Endothelial cell of umbilical vein (primary cell): ENCODE data around the gene MEIS3. TPM values are rescaled to one million over a fixed set of nuclear protein-coding genes. Genes with fewer than 3 reads are reported as not detected.

Source experiments
- BruUV-seq: library from RNA; stranded (reverse); fragments of 400-500 nt; replicated peaks from 2 replicates; lab custom pipeline; 2021; lab: Mats Ljungman, UMichigan
- CTCF ChIA-PET: fragments of 300-600, 350-600 bp; sonication (Branson Sonifier 250); formaldehyde crosslinking; loops from one replicate; lab custom pipeline; 2021; ENCODE audit warnings: antibody characterized with exemption, inconsistent platforms; lab: Charles Lee
- POLR2A ChIA-PET: fragments of 300-600, 350-600 bp; sonication (Branson Sonifier 250); formaldehyde crosslinking; loops from one replicate; lab custom pipeline; 2021; ENCODE audit warnings: antibody characterized with exemption, inconsistent platforms; lab: Charles Lee
- DNase-seq: peaks from one replicate; pipeline ENCODE4 v3.0.0-alpha.2; 2011; ENCODE audit warnings: low read depth, low spot score
- FAIRE-seq: peaks from 2 replicates; lab custom pipeline; 2011; peaks lifted over from hg19 to GRCh38; lab: Jason Lieb, UNC
- H2AFZ ChIP-seq: 2 replicates; pipeline ENCODE4 v1.6.0; 2012; ENCODE audit warnings: low read depth, low read length, control low read depth, inconsistent platforms
- H3K27ac ChIP-seq: 2 replicates; pipeline ENCODE4 v1.5.1; 2011; ENCODE audit warnings: low read depth, mild to moderate bottlenecking, control low read depth, low read length, moderate library complexity; ENCODE audit not compliant: insufficient read depth
- H3K27me3 ChIP-seq, 2 experiments: 2 replicates each; pipeline versions ENCODE4 v1.6.0 to v1.6.1; 2011; ENCODE audit warnings: low read length in 2 of 2, mixed read lengths in 1 of 2; ENCODE audit not compliant: control insufficient read depth in 2 of 2, insufficient read depth in 2 of 2
- H3K36me3 ChIP-seq, 2 experiments: 2 replicates in 1 of 2; 3 replicates in 1 of 2; pipeline ENCODE4 v1.5.1; 2011; ENCODE audit warnings: low read length in 2 of 2, mild to moderate bottlenecking in 1 of 2, moderate library complexity in 1 of 2; ENCODE audit not compliant: control insufficient read depth in 2 of 2, insufficient read depth in 2 of 2; ENCODE audit errors: extremely low read depth in 1 of 2
- H3K4me1 ChIP-seq: 3 replicates; pipeline ENCODE4 v1.5.1; 2011; ENCODE audit warnings: mild to moderate bottlenecking, low read length; ENCODE audit not compliant: control insufficient read depth, insufficient read depth; ENCODE audit errors: extremely low read depth
- H3K4me2 ChIP-seq: 2 replicates; pipeline ENCODE4 v1.6.1; 2011; ENCODE audit warnings: low read length, control low read depth, mixed read lengths; ENCODE audit not compliant: insufficient read depth
- H3K4me3 ChIP-seq, 3 experiments: fragments of 200-600 bp in 1 of 3; sonication (generic), shearing (Covaris generic) in 1 of 3; replicated peaks in 1 of 3; 2 replicates each; pipeline ENCODE4 v1.5.1; 2011 to 2016; ENCODE audit warnings: control low read depth in 3 of 3, low read length in 3 of 3, mild to moderate bottlenecking in 2 of 3, inconsistent platforms in 1 of 3, low read depth in 1 of 3, moderate library complexity in 1 of 3; ENCODE audit not compliant: insufficient read depth in 1 of 3
- H3K79me2 ChIP-seq: 2 replicates; pipeline ENCODE4 v1.6.0; 2012; ENCODE audit warnings: low read length, inconsistent platforms; ENCODE audit not compliant: control insufficient read depth, insufficient read depth
- H3K9ac ChIP-seq: replicated peaks from 2 replicates; pipeline ENCODE3; 2011; ENCODE audit warnings: low read length, control low read depth; ENCODE audit not compliant: insufficient read depth; ENCODE audit errors: extremely low read depth
- H3K9me1 ChIP-seq: replicated peaks from 3 replicates; pipeline ENCODE4 v1.6.0; 2011; ENCODE audit warnings: mild to moderate bottlenecking, low read length; ENCODE audit not compliant: control insufficient read depth, insufficient read depth; ENCODE audit errors: extremely low read depth
- H3K9me3 ChIP-seq: replicated peaks from 2 replicates; pipeline ENCODE4 v1.5.1; 2012; ENCODE audit warnings: low read length, inconsistent platforms; ENCODE audit not compliant: control insufficient read depth, insufficient read depth
- H4K20me1 ChIP-seq: replicated peaks from 2 replicates; pipeline ENCODE3; 2011; ENCODE audit warnings: mild to moderate bottlenecking, low read length; ENCODE audit not compliant: control insufficient read depth, insufficient read depth; ENCODE audit errors: extremely low read depth
- CTCF ChIP-seq, 2 donors: IDR thresholded peaks; 1 replicate in 1 of 2; 2 replicates in 1 of 2; pipeline ENCODE4 v1.5.1; 2011; ENCODE audit warnings: low read length in 2 of 2, mild to moderate bottlenecking in 2 of 2, moderate library complexity in 2 of 2, control low read depth in 1 of 2, inconsistent platforms in 1 of 2, low read depth in 1 of 2; ENCODE audit not compliant: insufficient read depth in 1 of 2; ENCODE audit errors: extremely low read depth in 1 of 2
- EZH2 ChIP-seq: IDR thresholded peaks from 2 replicates; pipeline ENCODE4 v1.6.1; 2012; ENCODE audit warnings: borderline replicate concordance, low read depth, mild to moderate bottlenecking, moderate library complexity, low read length, inconsistent platforms; ENCODE audit not compliant: severe bottlenecking
- FOS ChIP-seq: IDR thresholded peaks from 2 replicates; pipeline ENCODE4 v1.6.1; 2011; ENCODE audit warnings: mild to moderate bottlenecking, low read length, moderate library complexity, borderline replicate concordance; ENCODE audit not compliant: insufficient read depth
- GATA2 ChIP-seq: IDR thresholded peaks from 2 replicates; pipeline ENCODE4 v1.7.0; 2011; ENCODE audit warnings: low read depth, mild to moderate bottlenecking, moderate library complexity, mixed read lengths, low read length; ENCODE audit not compliant: insufficient read length, insufficient read depth
- JUN ChIP-seq: IDR thresholded peaks from 2 replicates; pipeline ENCODE4 v1.6.1; 2011; ENCODE audit warnings: borderline replicate concordance, low read depth; ENCODE audit not compliant: insufficient read length, insufficient read depth
- MAX ChIP-seq: IDR thresholded peaks from 2 replicates; pipeline ENCODE4 v1.6.1; 2011; ENCODE audit not compliant: insufficient read depth, insufficient read length
- MYC ChIP-seq: IDR thresholded peaks from one replicate; pipeline ENCODE4 v1.6.1; 2011; ENCODE audit warnings: mild to moderate bottlenecking, low read depth, low read length
- POLR2A ChIP-seq: IDR thresholded peaks from 2 replicates; pipeline ENCODE4 v1.6.1; 2012; ENCODE audit warnings: low read depth, mild to moderate bottlenecking, control low read depth, low read length
- POLR2AphosphoS5 ChIP-seq: IDR thresholded peaks from 2 replicates; pipeline ENCODE4 v1.6.1; 2012; ENCODE audit warnings: low read depth, mild to moderate bottlenecking, control low read depth, low read length, moderate library complexity; ENCODE audit not compliant: insufficient read depth
- dilution Hi-C: fragments of 300-500 bp; cut with MboI; formaldehyde crosslinking; loops from one replicate; pipeline ENCODE4 v1.15.0; 2019; ENCODE audit warnings: low sequenced_read_pairs; ENCODE audit not compliant: extremely low pct_ligation_motif_present
- intact Hi-C: fragments of 100-400 bp; cut with micrococcal nuclease; formaldehyde crosslinking; loops from one replicate; pipeline ENCODE4 v1.10.0; 2022
- polyA plus RNA-seq, 4 experiments: library from polyadenylated mRNA; depleted of rRNA in 3 of 4; stranded (reverse) in 3 of 4; unstranded in 1 of 4; fragments of >200 nt; gene quantifications; 2 replicates each; pipeline versions ENCODE4 v1.2.1 to v1.2.3, GENCODE V29; 2011 to 2012; ENCODE audit warnings: missing spikeins in 1 of 4
- total RNA-seq: library from RNA; stranded (reverse); gene quantifications from 2 replicates; pipeline ENCODE4 v1.2.3, GENCODE V29; 2021

Gene MEIS3
- total and polyA plus RNA-seq, 2 donors (not counting 3 experiments of a cell fraction or from before 2014, with no cell fraction given), result 0.42 TPM; not detected in 1

GRCh38 chr19:47437500-47437899 is 18.2 kb upstream of the MEIS3 start:
- BruUV-seq, result no TSS peak
- H4K20me1 ChIP-seq, result no peaks in the 10 kb centered on the region
- DNase-seq (no peak), FAIRE-seq (no peak)
- no peaks in the 10 kb centered on the region for H3K9me1 ChIP-seq
- H2AFZ ChIP-seq, result no peak overlapping the region
- H3K9me3 ChIP-seq, result no peaks in the 10 kb centered on the region
- POLR2A ChIA-PET, result no interaction called here
- H3K4me2 ChIP-seq, result no peak overlapping the region
- TF ChIP-seq JUN (no peak), FOS (no peak), GATA2 (no peak), MAX (no peak), CTCF (IDR thresholded peaks at IDR 0.05; ENCODE audit: extremely low read depth in 1 of 2, insufficient read depth in 1 of 2, low read depth in 1 of 2, low read length in 2 of 2) (no peak), POLR2A (no peak), EZH2 (no peak), MYC (no peak), POLR2AphosphoS5 (no peak)
- no peaks in the 10 kb centered on the region for H3K79me2 ChIP-seq
- dilution Hi-C loops, result no loop called here
- H3K4me1 ChIP-seq, result no peaks in the 10 kb centered on the region
- no peak overlapping the region for H3K4me3 ChIP-seq
- no peaks in the 10 kb centered on the region for H3K36me3 ChIP-seq
- intact Hi-C loops, result loop anchor here (5.0 kb wide), 1 partner anchor 175 kb away; no protein-coding TSS in a partner anchor
- no peak overlapping the region for H3K27ac ChIP-seq
- H3K27me3 ChIP-seq, result peaks cover 0 to 2% of the 10 kb centered on the region in 2 experiments
- CTCF ChIA-PET, result interaction anchor here (0.9 to 10.7 kb wide), 4 partner anchors 9 to 270 kb away, joined by 5 to 454 read pairs (median 70); no protein-coding TSS in a partner anchor
- H3K9ac ChIP-seq, result no peak overlapping the region
